H1 (cell line): ENCODE measurements around the gene TDRKH. TPM values are rescaled to one million over a fixed set of nuclear protein-coding genes. Genes with fewer than 3 reads are reported as not detected.
A peak's percentile ranks its signal among the peaks of the same experiment; 100 is the strongest.

Source experiments
- CTCF ChIA-PET: fragments of 300-600 bp; sonication (Branson Sonifier 250); formaldehyde crosslinking; loops from one replicate; lab custom pipeline; 2021; ENCODE audit not compliant: partially characterized antibody; lab: Charles Lee
- POLR2A ChIA-PET: fragments of 300-600 bp; sonication (Branson Sonifier 250); formaldehyde crosslinking; loops from one replicate; lab custom pipeline; 2021; ENCODE audit warnings: inconsistent platforms; ENCODE audit not compliant: partially characterized antibody; lab: Charles Lee
- DNase-seq, 2 experiments: peaks; one replicate each; pipeline versions ENCODE4 v3.0.0 to v3.0.0-alpha.2; 2010 to 2022; ENCODE audit warnings: low spot score in 2 of 2, low read depth in 1 of 2, mixed read lengths in 1 of 2
- FAIRE-seq: peaks from 2 replicates; lab custom pipeline; 2011; peaks lifted over from hg19 to GRCh38; lab: Jason Lieb, UNC
- H2AFZ ChIP-seq: 2 replicates; pipeline ENCODE4 v1.8.1; 2012; ENCODE audit warnings: low read length, inconsistent platforms
- H2AK5ac ChIP-seq: 2 replicates; pipeline ENCODE4 v1.6.1; 2013; ENCODE audit warnings: low read depth, low read length
- H2BK120ac ChIP-seq: replicated peaks from 2 replicates; pipeline ENCODE3; 2013; ENCODE audit warnings: low read depth, low read length, inconsistent platforms
- H2BK12ac ChIP-seq: 2 replicates; pipeline ENCODE4 v1.6.1; 2013; ENCODE audit warnings: low read depth, low read length
- H2BK15ac ChIP-seq: 2 replicates; pipeline ENCODE4 v1.6.1; 2013; ENCODE audit warnings: low read length
- H2BK20ac ChIP-seq: 2 replicates; pipeline ENCODE4 v1.6.1; 2013; ENCODE audit warnings: low read length
- H2BK5ac ChIP-seq: 2 replicates; pipeline ENCODE4 v1.6.1; 2013; ENCODE audit warnings: low read depth, low read length
- H3K14ac ChIP-seq: 2 replicates; pipeline ENCODE4 v1.6.1; 2013; ENCODE audit warnings: inconsistent platforms; ENCODE audit not compliant: insufficient read length
- H3K18ac ChIP-seq: 2 replicates; pipeline ENCODE4 v1.6.1; 2013; ENCODE audit warnings: low read length; ENCODE audit errors: extremely low read depth
- H3K23ac ChIP-seq: 2 replicates; pipeline ENCODE4 v1.6.1; 2013; ENCODE audit warnings: inconsistent platforms; ENCODE audit not compliant: insufficient read length
- H3K23me2 ChIP-seq: 2 replicates; pipeline ENCODE4 v1.6.1; 2013; ENCODE audit warnings: low read depth, low read length
- H3K27ac ChIP-seq: 2 replicates; pipeline ENCODE4 v1.6.1; 2011; ENCODE audit warnings: low read depth, low read length, inconsistent platforms
- H3K27me3 ChIP-seq, 4 experiments: replicated peaks in 1 of 4; 1 replicate in 1 of 4; 2 replicates in 3 of 4; pipeline versions ENCODE4 v1.6.1 to v1.8.1; 2011 to 2013; ENCODE audit warnings: low read length in 3 of 4, mild to moderate bottlenecking in 3 of 4, inconsistent platforms in 2 of 4, mixed read lengths in 2 of 4, moderate library complexity in 1 of 4; ENCODE audit not compliant: control insufficient read depth in 3 of 4, insufficient read depth in 3 of 4; ENCODE audit errors: extremely low read depth in 1 of 4
- H3K36me3 ChIP-seq, 4 experiments: 2 replicates each; pipeline versions ENCODE4 v1.6.1 to v1.8.1; 2011 to 2013; ENCODE audit warnings: mild to moderate bottlenecking in 4 of 4, low read length in 3 of 4, moderate library complexity in 2 of 4, control low read depth in 1 of 4, inconsistent platforms in 1 of 4; ENCODE audit not compliant: insufficient read depth in 4 of 4, control insufficient read depth in 2 of 4
- H3K4ac ChIP-seq: replicated peaks from 2 replicates; pipeline ENCODE3; 2013; ENCODE audit warnings: low read length, low read depth, mixed read lengths, inconsistent platforms; ENCODE audit not compliant: insufficient read length
- H3K4me1 ChIP-seq, 4 experiments: replicated peaks in 1 of 4; 1 replicate in 1 of 4; 2 replicates in 3 of 4; pipeline versions ENCODE4 v1.6.1 to v1.8.1; 2011 to 2013; ENCODE audit warnings: low read length in 3 of 4, inconsistent platforms in 2 of 4, mixed read lengths in 1 of 4; ENCODE audit not compliant: insufficient read depth in 4 of 4, control insufficient read depth in 3 of 4
- H3K4me2 ChIP-seq, 2 experiments: 2 replicates each; pipeline versions ENCODE4 v1.6.1 to v1.8.1; 2011 to 2013; ENCODE audit warnings: low read depth in 2 of 2, low read length in 2 of 2, control low read depth in 1 of 2, inconsistent platforms in 1 of 2, mild to moderate bottlenecking in 1 of 2; ENCODE audit not compliant: insufficient read depth in 1 of 2
- H3K4me3 ChIP-seq, 4 experiments: fragments of 200-600, 300-600 bp in 1 of 4; sonication (generic), shearing (Covaris generic), sonication (Bioruptor Twin) in 1 of 4; 2 replicates each; pipeline versions ENCODE4 v1.5.1 to v1.8.1; 2011 to 2016; ENCODE audit warnings: low read length in 4 of 4, low read depth in 3 of 4, control low read depth in 2 of 4, inconsistent platforms in 2 of 4, mild to moderate bottlenecking in 2 of 4, mixed read lengths in 1 of 4, moderate library complexity in 1 of 4; ENCODE audit not compliant: insufficient read depth in 2 of 4; ENCODE audit errors: extremely low read depth in 1 of 4
- H3K56ac ChIP-seq: replicated peaks from 2 replicates; pipeline ENCODE3; 2013; ENCODE audit warnings: low read depth, mild to moderate bottlenecking, mixed read lengths, low read length, inconsistent platforms; ENCODE audit not compliant: insufficient read length
- H3K79me1 ChIP-seq: 2 replicates; pipeline ENCODE4 v1.6.1; 2013; ENCODE audit warnings: low read depth, low read length, control low read depth
- H3K79me2 ChIP-seq, 2 experiments: 2 replicates each; pipeline versions ENCODE4 v1.6.1 to v1.8.1; 2012 to 2013; ENCODE audit warnings: low read length in 2 of 2, mild to moderate bottlenecking in 2 of 2, inconsistent platforms in 1 of 2; ENCODE audit not compliant: insufficient read depth in 2 of 2, control insufficient read depth in 1 of 2
- H3K9ac ChIP-seq, 4 experiments: replicated peaks in 1 of 4; 1 replicate in 1 of 4; 2 replicates in 3 of 4; pipeline versions ENCODE4 v1.6.1 to v1.8.1; 2011 to 2013; ENCODE audit warnings: low read depth in 3 of 4, low read length in 3 of 4, control low read depth in 2 of 4, mild to moderate bottlenecking in 2 of 4, moderate library complexity in 2 of 4, inconsistent platforms in 1 of 4; ENCODE audit errors: extremely low read depth in 1 of 4
- H3K9me3 ChIP-seq, 2 experiments: 2 replicates each; pipeline versions ENCODE4 v1.6.1 to v1.8.1; 2012 to 2013; ENCODE audit warnings: mild to moderate bottlenecking in 2 of 2, moderate library complexity in 2 of 2, control low read depth in 1 of 2, inconsistent platforms in 1 of 2, low read depth in 1 of 2, low read length in 1 of 2, mixed read lengths in 1 of 2; ENCODE audit not compliant: insufficient read depth in 2 of 2
- H4K20me1 ChIP-seq, 2 experiments: replicated peaks in 1 of 2; 2 replicates each; pipeline versions ENCODE3 to v1.8.1; 2011 to 2013; ENCODE audit warnings: inconsistent platforms in 2 of 2, low read length in 2 of 2, mild to moderate bottlenecking in 1 of 2; ENCODE audit not compliant: insufficient read depth in 2 of 2, control insufficient read depth in 1 of 2
- H4K5ac ChIP-seq: 2 replicates; pipeline ENCODE4 v1.6.1; 2013; ENCODE audit warnings: low read length, low read depth, mixed read lengths, inconsistent platforms; ENCODE audit not compliant: insufficient read length
- H4K8ac ChIP-seq: 2 replicates; pipeline ENCODE4 v1.8.0; 2013; ENCODE audit warnings: mild to moderate bottlenecking, moderate library complexity, low read length, inconsistent platforms; ENCODE audit not compliant: insufficient read depth; ENCODE audit errors: extremely low read depth
- H4K91ac ChIP-seq: replicated peaks from 2 replicates; pipeline ENCODE3; 2013; ENCODE audit warnings: low read length, mixed read lengths, inconsistent platforms; ENCODE audit not compliant: insufficient read length
- CBX8 ChIP-seq: fragments of 300-800, 300-1000 bp; sonication (generic); IDR thresholded peaks from 2 replicates; pipeline ENCODE4 v1.7.1; 2016; ENCODE audit warnings: low read depth, low read length, borderline replicate concordance
- HDAC6 ChIP-seq: IDR thresholded peaks from one replicate; pipeline ENCODE4 v1.7.1; 2012; ENCODE audit warnings: low read depth, mild to moderate bottlenecking, inconsistent platforms, low read length, moderate library complexity
- KDM5A ChIP-seq: fragments of 200-600 bp; IDR thresholded peaks from 2 replicates; pipeline ENCODE4 v1.7.1; 2012; ENCODE audit warnings: mild to moderate bottlenecking, low read length, inconsistent platforms, mixed read lengths
- POU5F1 ChIP-seq: IDR thresholded peaks from 2 replicates; pipeline ENCODE4 v1.6.1; 2011; ENCODE audit warnings: low read depth, mild to moderate bottlenecking, low read length, moderate library complexity
- RBBP5 ChIP-seq: IDR thresholded peaks from 2 replicates; pipeline ENCODE4 v1.7.1; 2012; ENCODE audit warnings: low read depth, mild to moderate bottlenecking, inconsistent platforms, low read length, moderate library complexity, borderline replicate concordance
- RNF2 ChIP-seq: fragments of 200-900, 300-1000 bp; sonication (generic); IDR thresholded peaks from 2 replicates; pipeline ENCODE4 v1.7.1; 2016; ENCODE audit warnings: borderline replicate concordance, low read depth, mild to moderate bottlenecking, antibody characterized with exemption, low read length; ENCODE audit not compliant: poor library complexity, severe bottlenecking; ENCODE audit errors: missing control alignments
- SAP30 ChIP-seq: fragments of 300-600 bp; sonication (generic); IDR thresholded peaks from 2 replicates; pipeline ENCODE4 v1.7.1; 2012; ENCODE audit warnings: low read length, moderate library complexity, mild to moderate bottlenecking, inconsistent platforms; ENCODE audit not compliant: insufficient read depth, insufficient replicate concordance
- TAF1 ChIP-seq: IDR thresholded peaks from 2 replicates; pipeline ENCODE4 v1.6.1; 2011; ENCODE audit warnings: mild to moderate bottlenecking, low read depth, low read length
- ZNF274 ChIP-seq: IDR thresholded peaks from 2 replicates; pipeline ENCODE4 v1.7.0; 2012; ENCODE audit warnings: low read length, borderline replicate concordance; ENCODE audit errors: extremely low read depth
- WGBS, 2 experiments: shearing (Covaris generic) in 1 of 2; methylation state at CpG; one replicate each; pipeline versions ENCODE4 v1.1.6 to v1.1.7; 2013 to 2015; ENCODE audit warnings: low lambda C conversion rate in 2 of 2, mixed read lengths in 2 of 2, inconsistent platforms in 1 of 2, low coverage in 1 of 2, missing lambda C conversion rate in 1 of 2; ENCODE audit not compliant: insufficient replicate concordance in 2 of 2, insufficient coverage in 1 of 2, insufficient read length in 1 of 2; ENCODE audit errors: extremely low coverage in 1 of 2, missing lambda C conversion rate in 1 of 2; 5-methylcytosine and 5-hydroxymethylcytosine counted together
- polyA plus RNA-seq, 7 experiments: library from polyadenylated mRNA; depleted of rRNA in 3 of 7; stranded (reverse) in 5 of 7; unstranded in 2 of 7; fragments of >200 nt in 5 of 7; fragments of 200-250 nt in 2 of 7; gene quantifications; 1 replicate in 5 of 7; 2 replicates in 1 of 7; 4 replicates in 1 of 7; pipeline versions ENCODE4 v1.2.1 to v1.2.3, GENCODE V29; 2011 to 2013; ENCODE audit warnings: missing spikeins in 2 of 7, mixed read lengths in 2 of 7
- total RNA-seq: library from RNA; stranded (reverse); fragmentation: NEBNext Ultra II Directional; extraction: Animal tissue kit (Norgen Biotek cat#: 25700); gene quantifications from 2 replicates; pipeline ENCODE4 v1.2.1, GENCODE V29; 2021
- TF ChIP-seq, protein P1 (sequence below): IDR thresholded peaks from 2 replicates; pipeline ENCODE4 v1.6.1; 2012; ENCODE audit warnings: inconsistent platforms
- TF ChIP-seq, protein P2 (sequence below): IDR thresholded peaks from 2 replicates; pipeline ENCODE4 v1.6.1; 2012; ENCODE audit warnings: inconsistent platforms

Gene TDRKH
- total and polyA plus RNA-seq, 2 of the 8 experiments (the other 6 are each of a cell fraction or from before 2014, with no cell fraction given), result 9.9 to 26.1 TPM

DNA sequence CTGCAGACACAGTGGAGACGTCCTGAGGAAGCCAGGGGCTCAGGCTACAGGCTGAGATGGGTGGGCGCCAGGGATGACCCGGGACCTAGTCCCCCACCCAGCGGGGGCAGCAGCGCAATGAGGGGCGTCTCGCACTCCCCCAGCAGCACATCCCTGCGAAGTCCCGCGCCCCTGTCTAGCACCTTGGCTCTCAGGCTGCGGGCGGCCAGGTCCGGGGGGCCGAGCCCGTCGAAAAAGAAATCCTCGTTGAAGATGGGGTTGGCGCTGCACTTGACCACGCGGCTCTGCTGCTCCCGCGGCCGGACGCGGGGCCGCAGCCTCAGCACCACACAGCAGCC, 47.6 kb upstream of the TDRKH start:
- Histone ChIP-seq H3K36me3 (no peaks in the 10 kb centered on the region), H3K18ac (no peak overlapping the region; the same call in 1 of the 2 replicates), H3K23me2 (peaks cover 23% of the 10 kb centered on the region), H3K4me1 (peaks cover 4 to 17% (median 9%) of the 10 kb centered on the region in 4 experiments), H3K23ac (no peak overlapping the region), H3K79me2 (no peaks in the 10 kb centered on the region), H3K9ac (peak overlapping the region in 1 of 4 experiments; percentile 18; a peak in 2 of 7 replicates), H3K79me1 (no peaks in the 10 kb centered on the region), H3K14ac (no peak overlapping the region), H2BK20ac (no peak overlapping the region), H2AFZ (no peak overlapping the region), H2BK12ac (0 out of 2 replicates have a peak overlapping the region, but pooled peaks have one; percentile 17), H3K4ac (no peak overlapping the region), H4K5ac (no peak overlapping the region), H3K56ac (no peak overlapping the region), H3K27me3 (peaks cover 10 to 24% (median 21%) of the 10 kb centered on the region in 4 experiments), H3K4me2 (peak overlapping the region; percentile 77 to 93), H2BK15ac (no peak overlapping the region), H4K20me1 (no peaks in the 10 kb centered on the region), H2BK120ac (no peak overlapping the region), H4K8ac (peak overlapping the region; percentile 59; the same call in 1 of the 2 replicates), H2BK5ac (no peak overlapping the region), H3K4me3 (peak overlapping the region; percentile 43 to 69 (median 54)), H4K91ac (no peak overlapping the region), H2AK5ac (no peak overlapping the region), H3K27ac (no peak overlapping the region), H3K9me3 (no peaks in the 10 kb centered on the region)
- FAIRE-seq (no peak), DNase-seq (no peak)
- POLR2A ChIA-PET, result interaction anchor here (1.1 to 5.0 kb wide), 3 partner anchors 11 to 123 kb away, joined by 3 to 19 read pairs (median 14); partner anchors contain the start of gene THEM5
- 11% methylated on average over 15 of the region's 26 CpGs; no CpG with 5 or more reads in 1 of the 2 experiments for WGBS, 2 experiments
- CTCF ChIA-PET, result interaction anchor here (1.2 to 2.2 kb wide), 2 partner anchors 8 to 70 kb away, joined by 3 to 7 read pairs; no protein-coding TSS in a partner anchor
- TF ChIP-seq CBX8 (no peak), RBBP5 (no peak), TAF1 (no peak), RNF2 (peak; percentile 59), ZNF274 (no peak), HDAC6 (no peak), KDM5A (no peak), SAP30 (no peak), POU5F1 (no peak)
- TF ChIP-seq, protein P1, sequence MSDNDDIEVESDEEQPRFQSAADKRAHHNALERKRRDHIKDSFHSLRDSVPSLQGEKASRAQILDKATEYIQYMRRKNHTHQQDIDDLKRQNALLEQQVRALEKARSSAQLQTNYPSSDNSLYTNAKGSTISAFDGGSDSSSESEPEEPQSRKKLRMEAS, result peak; percentile 86
- TF ChIP-seq, protein P2, sequence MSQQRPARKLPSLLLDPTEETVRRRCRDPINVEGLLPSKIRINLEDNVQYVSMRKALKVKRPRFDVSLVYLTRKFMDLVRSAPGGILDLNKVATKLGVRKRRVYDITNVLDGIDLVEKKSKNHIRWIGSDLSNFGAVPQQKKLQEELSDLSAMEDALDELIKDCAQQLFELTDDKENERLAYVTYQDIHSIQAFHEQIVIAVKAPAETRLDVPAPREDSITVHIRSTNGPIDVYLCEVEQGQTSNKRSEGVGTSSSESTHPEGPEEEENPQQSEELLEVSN, result peak; percentile 89
